Retinal pigment epithelial cell (primary cell): ENCODE results near the gene TSC22D4.
"Not testable (repeated sequence)": the region's sequence is repeated elsewhere in the genome, so short reads cannot be mapped to it uniquely, and the experiment has no call there.

Experiments used
- DNase-seq: peaks from one replicate; pipeline ENCODE4 v3.0.0-alpha.2; 2010; ENCODE audit warnings: low read depth
- H3K4me3 ChIP-seq: 2 replicates; pipeline ENCODE4 v1.5.1; 2011; ENCODE audit warnings: mild to moderate bottlenecking, low read length, control low read depth, moderate library complexity
- CTCF ChIP-seq: conservative IDR thresholded peaks from 2 replicates; pipeline ENCODE4 v1.5.1; 2011; ENCODE audit warnings: low read depth, low read length, control low read depth, inconsistent platforms

TSC22D4 gene

GRCh38 chr7:100449190-100449795 is 29.7 kb downstream of the TSC22D4 start:
- H3K4me3 ChIP-seq = no peak overlapping the region
- no peak for TF ChIP-seq CTCF
- no peak for DNase-seq

- DNase-seq, H3K4me3 ChIP-seq: not testable (repeated sequence)
Measured at GRCh38 chr7:100447363-100447762, 31.7 kb downstream of the TSC22D4 start.

GRCh38 chr7:100446040-100446439 is 33.0 kb downstream of the TSC22D4 start:
- H3K4me3 ChIP-seq = no peak overlapping the region
- DNase-seq = no peak
- TF ChIP-seq CTCF = no peak

GRCh38 chr7:100444311-100445278 is 34.4 kb downstream of the TSC22D4 start:
- no peak for DNase-seq
- no peak for TF ChIP-seq CTCF
- no peak overlapping the region for H3K4me3 ChIP-seq

- DNase-seq = no peak
- no peak overlapping the region for H3K4me3 ChIP-seq
- no peak for TF ChIP-seq CTCF
Measured at GRCh38 chr7:100443096-100443840, 35.7 kb downstream of the TSC22D4 start.

- no peak overlapping the region for H3K4me3 ChIP-seq
- no peak for TF ChIP-seq CTCF
- DNase-seq = no peak
Measured at GRCh38 chr7:100441641-100442535, 37.1 kb downstream of the TSC22D4 start.

- H3K4me3 ChIP-seq, DNase-seq: not testable (repeated sequence)
Measured at GRCh38 chr7:100439244-100439643, 39.8 kb downstream of the TSC22D4 start.

GRCh38 chr7:100438731-100439130 is 40.3 kb downstream of the TSC22D4 start:
- not testable (repeated sequence) for DNase-seq, H3K4me3 ChIP-seq
